ENCODE data around the gene FGF21. TPM values are rescaled to one million over a fixed set of nuclear protein-coding genes. Genes with fewer than 3 reads are reported as not detected.

FGF21 gene
- total RNA-seq, 1 experiment from 2014 or later, result not detected

GRCh38 chr19:48805452-48805851, 50.1 kb downstream of the FGF21 start:
- H3K4me2 ChIP-seq (ENCODE audit: low read length), result no peak overlapping the region
- H3K9ac ChIP-seq (ENCODE audit: low read length), result no peak overlapping the region
- H3K4me3 ChIP-seq (ENCODE audit: low read length), result no peak overlapping the region
- H3K27ac ChIP-seq (ENCODE audit: low read length), result no peak overlapping the region
- no peaks in the 10 kb centered on the region for H3K27me3 ChIP-seq (ENCODE audit: low read length)
- BruUV-seq (replicated peaks), result no TSS peak
- no peaks in the 10 kb centered on the region for H3F3A ChIP-seq (ENCODE audit: low read length, unreplicated experiment)
- peaks cover 18% of the 10 kb centered on the region for H3K79me2 ChIP-seq (ENCODE audit: low read length)
- H3K9me3 ChIP-seq (ENCODE audit: low read length), result no peaks in the 10 kb centered on the region
- CTCF ChIA-PET, result no interaction called here
- no peaks in the 10 kb centered on the region for H4K20me1 ChIP-seq (ENCODE audit: low read length)
- no peaks in the 10 kb centered on the region for H3K36me3 ChIP-seq (ENCODE audit: low read depth, low read length)
- ATAC-seq (no peak), DNase-seq (no peak)
- POLR2A ChIA-PET (ENCODE audit: unreplicated experiment), result no interaction called here
- H3K9me2 ChIP-seq (replicated peaks; ENCODE audit: low read length), result no peaks in the 10 kb centered on the region
- H3K4me1 ChIP-seq (ENCODE audit: insufficient read depth, low read length), result peaks cover 8% of the 10 kb centered on the region; the same call in 1 of the 2 replicates
- intact Hi-C loops (cut with micrococcal nuclease), result no loop called here
- no peak overlapping the region for H2AFZ ChIP-seq (ENCODE audit: low read length)
- no peak for TF ChIP-seq CTCF (conservative IDR thresholded peaks at IDR 0.05; ENCODE audit: low read depth, low read length)
- TF ChIP-seq EZH2 (IDR thresholded peaks at IDR 0.05; ENCODE audit: low read length, unreplicated experiment), result no peak
- no peak for TF ChIP-seq EZH2phosphoT487 (IDR thresholded peaks at IDR 0.05; ENCODE audit: borderline replicate concordance, low read length)

- no TSS peak for BruUV-seq (replicated peaks)
- no peaks in the 10 kb centered on the region for H4K20me1 ChIP-seq (ENCODE audit: low read length)
- no peaks in the 10 kb centered on the region for H3K36me3 ChIP-seq (ENCODE audit: low read depth, low read length)
- CTCF ChIA-PET, result interaction anchor here (0.6 kb wide), 1 partner anchor 38 kb away, joined by 9 read pairs; no protein-coding TSS in a partner anchor
- H3K79me2 ChIP-seq (ENCODE audit: low read length), result peaks cover 22% of the 10 kb centered on the region
- H3K9me3 ChIP-seq (ENCODE audit: low read length), result no peaks in the 10 kb centered on the region
- H3K27ac ChIP-seq (ENCODE audit: low read length), result no peak overlapping the region
- intact Hi-C loops (cut with micrococcal nuclease), result no loop called here
- no peak overlapping the region for H3K4me3 ChIP-seq (ENCODE audit: low read length)
- DNase-seq (no peak), ATAC-seq (no peak)
- TF ChIP-seq CTCF (conservative IDR thresholded peaks at IDR 0.05; ENCODE audit: low read depth, low read length), result no peak
- TF ChIP-seq EZH2 (IDR thresholded peaks at IDR 0.05; ENCODE audit: low read length, unreplicated experiment), result no peak
- no peak for TF ChIP-seq EZH2phosphoT487 (IDR thresholded peaks at IDR 0.05; ENCODE audit: borderline replicate concordance, low read length)
- no peaks in the 10 kb centered on the region for H3K27me3 ChIP-seq (ENCODE audit: low read length)
- H2AFZ ChIP-seq (ENCODE audit: low read length), result no peak overlapping the region
- H3K9ac ChIP-seq (ENCODE audit: low read length), result no peak overlapping the region
- H3K4me1 ChIP-seq (ENCODE audit: insufficient read depth, low read length), result peaks cover 8% of the 10 kb centered on the region; the same call in 1 of the 2 replicates
- H3K9me2 ChIP-seq (replicated peaks; ENCODE audit: low read length), result no peaks in the 10 kb centered on the region
- no peak overlapping the region for H3K4me2 ChIP-seq (ENCODE audit: low read length)
- no peaks in the 10 kb centered on the region for H3F3A ChIP-seq (ENCODE audit: low read length, unreplicated experiment)
- POLR2A ChIA-PET (ENCODE audit: unreplicated experiment), result no interaction called here
These were observed 51.1 kb downstream of the FGF21 start for GRCh38 chr19:48806518-48806817.

GRCh38 chr19:48806818-48807589, 51.7 kb downstream of the FGF21 start:
- H3F3A ChIP-seq (ENCODE audit: low read length, unreplicated experiment), result no peaks in the 10 kb centered on the region
- DNase-seq (peak; percentile 37), ATAC-seq (peak; percentile 29; the same call in 1 of the 2 replicates)
- peaks cover 22% of the 10 kb centered on the region for H3K79me2 ChIP-seq (ENCODE audit: low read length)
- H3K4me2 ChIP-seq (ENCODE audit: low read length), result no peak overlapping the region
- no peak overlapping the region for H2AFZ ChIP-seq (ENCODE audit: low read length)
- BruUV-seq (replicated peaks), result no TSS peak
- ChIA-PET CTCF (interaction anchor here (0.6 kb wide), 1 partner anchor 38 kb away, joined by 9 read pairs; no protein-coding TSS in a partner anchor), POLR2A (ENCODE audit: unreplicated experiment) (no interaction called here)
- no peak overlapping the region for H3K27ac ChIP-seq (ENCODE audit: low read length)
- H3K4me3 ChIP-seq (ENCODE audit: low read length), result no peak overlapping the region
- H4K20me1 ChIP-seq (ENCODE audit: low read length), result no peaks in the 10 kb centered on the region
- no peaks in the 10 kb centered on the region for H3K27me3 ChIP-seq (ENCODE audit: low read length)
- peaks cover 8% of the 10 kb centered on the region; the same call in 1 of the 2 replicates for H3K4me1 ChIP-seq (ENCODE audit: insufficient read depth, low read length)
- H3K9ac ChIP-seq (ENCODE audit: low read length), result no peak overlapping the region
- TF ChIP-seq EZH2 (IDR thresholded peaks at IDR 0.05; ENCODE audit: low read length, unreplicated experiment), result no peak
- no peak for TF ChIP-seq CTCF (conservative IDR thresholded peaks at IDR 0.05; ENCODE audit: low read depth, low read length)
- no peak for TF ChIP-seq EZH2phosphoT487 (IDR thresholded peaks at IDR 0.05; ENCODE audit: borderline replicate concordance, low read length)
- intact Hi-C loops (cut with micrococcal nuclease), result no loop called here
- H3K9me3 ChIP-seq (ENCODE audit: low read length), result no peaks in the 10 kb centered on the region
- H3K9me2 ChIP-seq (replicated peaks; ENCODE audit: low read length), result no peaks in the 10 kb centered on the region
- no peaks in the 10 kb centered on the region for H3K36me3 ChIP-seq (ENCODE audit: low read depth, low read length)

All from PC-3 (cell line).